Keratinocyte (primary cell): ENCODE measurements around the gene PHLDB3. TPM values are rescaled to one million over a fixed set of nuclear protein-coding genes. Genes with fewer than 3 reads are reported as not detected.

ENCODE experiments used
- DNase-seq: peaks from one replicate; pipeline ENCODE4 v3.0.0-alpha.2; 2011; ENCODE audit warnings: low read depth, missing footprints, low spot score
- FAIRE-seq: peaks from 2 replicates; lab custom pipeline; 2011; peaks lifted over from hg19 to GRCh38; lab: Jason Lieb, UNC
- H2AFZ ChIP-seq: 2 replicates; pipeline ENCODE4 v1.6.0; 2012; ENCODE audit warnings: low read length, control low read depth, inconsistent platforms; ENCODE audit not compliant: control insufficient read depth
- H3K27ac ChIP-seq: 2 replicates; pipeline ENCODE4 v1.5.1; 2011; ENCODE audit warnings: low read length; ENCODE audit not compliant: control insufficient read depth, insufficient read depth
- H3K27me3 ChIP-seq: 3 replicates; pipeline ENCODE4 v1.6.0; 2011; ENCODE audit warnings: low read length; ENCODE audit not compliant: control insufficient read depth, insufficient read depth; ENCODE audit errors: extremely low read depth
- H3K36me3 ChIP-seq, 2 experiments: 2 replicates in 1 of 2; 3 replicates in 1 of 2; pipeline ENCODE4 v1.5.1; 2011; ENCODE audit warnings: low read length in 2 of 2, mild to moderate bottlenecking in 1 of 2; ENCODE audit not compliant: control insufficient read depth in 2 of 2, insufficient read depth in 2 of 2; ENCODE audit errors: extremely low read depth in 1 of 2
- H3K4me1 ChIP-seq: 3 replicates; pipeline ENCODE4 v1.5.1; 2011; ENCODE audit warnings: low read length; ENCODE audit not compliant: control insufficient read depth, insufficient read depth; ENCODE audit errors: extremely low read depth
- H3K4me2 ChIP-seq: 3 replicates; pipeline ENCODE4 v1.6.0; 2011; ENCODE audit warnings: low read depth, low read length; ENCODE audit not compliant: control insufficient read depth, insufficient read depth; ENCODE audit errors: extremely low read depth
- H3K4me3 ChIP-seq, 3 experiments: fragments of 200-600 bp in 1 of 3; sonication (generic) in 1 of 3; 2 replicates in 2 of 3; 3 replicates in 1 of 3; pipeline ENCODE4 v1.5.1; 2011 to 2016; ENCODE audit warnings: low read length in 3 of 3, mild to moderate bottlenecking in 3 of 3, control low read depth in 2 of 3, inconsistent platforms in 1 of 3, low read depth in 1 of 3, mixed read lengths in 1 of 3, mixed run types in 1 of 3, moderate library complexity in 1 of 3; ENCODE audit not compliant: control insufficient read depth in 2 of 3, insufficient read depth in 2 of 3; ENCODE audit errors: extremely low read depth in 1 of 3
- H3K79me2 ChIP-seq: 2 replicates; pipeline ENCODE4 v1.6.0; 2012; ENCODE audit warnings: low read length; ENCODE audit not compliant: control insufficient read depth, insufficient read depth
- H3K9ac ChIP-seq: 3 replicates; pipeline ENCODE4 v1.6.0; 2011; ENCODE audit warnings: low read length; ENCODE audit not compliant: control insufficient read depth, insufficient read depth; ENCODE audit errors: extremely low read depth
- H3K9me1 ChIP-seq: 3 replicates; pipeline ENCODE4 v1.6.0; 2011; ENCODE audit warnings: low read length; ENCODE audit not compliant: control insufficient read depth, insufficient read depth; ENCODE audit errors: extremely low read depth
- H3K9me3 ChIP-seq: 2 replicates; pipeline ENCODE4 v1.5.1; 2012; ENCODE audit warnings: low read depth, low read length; ENCODE audit not compliant: control insufficient read depth
- H4K20me1 ChIP-seq: 3 replicates; pipeline ENCODE4 v1.6.0; 2011; ENCODE audit warnings: low read length; ENCODE audit not compliant: control insufficient read depth, insufficient read depth; ENCODE audit errors: extremely low read depth
- EZH2 ChIP-seq: IDR thresholded peaks from one replicate; pipeline ENCODE4 v1.6.1; 2012; ENCODE audit warnings: inconsistent platforms, mild to moderate bottlenecking, low read length, moderate library complexity
- dilution Hi-C: fragments of 300-500 bp; cut with MboI; formaldehyde crosslinking; loops from one replicate; pipeline ENCODE4 v1.7.0; 2020; ENCODE audit warnings: low sequenced_read_pairs; ENCODE audit not compliant: extremely low pct_ligation_motif_present
- polyA plus RNA-seq, 5 experiments: library from polyadenylated mRNA; depleted of rRNA in 3 of 5; stranded (reverse) in 3 of 5; stranded (forward) in 1 of 5; unstranded in 1 of 5; fragments of >200 nt; gene quantifications; 1 replicate in 1 of 5; 2 replicates in 3 of 5; 3 replicates in 1 of 5; pipeline versions ENCODE4 v1.2.1 to v1.2.3, GENCODE V29; 2011 to 2012; ENCODE audit warnings: missing spikeins in 2 of 5, low read depth in 1 of 5, low replicate concordance in 1 of 5
- TF ChIP-seq, protein P1 (sequence below), 3 experiments: IDR thresholded peaks in 1 of 3; conservative IDR thresholded peaks in 1 of 3; optimal IDR thresholded peaks in 1 of 3; 2 replicates in 2 of 3; 3 replicates in 1 of 3; pipeline versions ENCODE3 to v1.5.1; 2011; ENCODE audit warnings: low read length in 3 of 3, mild to moderate bottlenecking in 3 of 3, moderate library complexity in 2 of 3, control low read depth in 1 of 3, inconsistent platforms in 1 of 3; ENCODE audit not compliant: insufficient read depth in 2 of 3; ENCODE audit errors: extremely low read depth in 1 of 3

The PHLDB3 gene
- polyA plus RNA-seq, 1 donor (not counting 4 experiments of a cell fraction or from before 2014, with no cell fraction given), result 6.7 TPM

DNA sequence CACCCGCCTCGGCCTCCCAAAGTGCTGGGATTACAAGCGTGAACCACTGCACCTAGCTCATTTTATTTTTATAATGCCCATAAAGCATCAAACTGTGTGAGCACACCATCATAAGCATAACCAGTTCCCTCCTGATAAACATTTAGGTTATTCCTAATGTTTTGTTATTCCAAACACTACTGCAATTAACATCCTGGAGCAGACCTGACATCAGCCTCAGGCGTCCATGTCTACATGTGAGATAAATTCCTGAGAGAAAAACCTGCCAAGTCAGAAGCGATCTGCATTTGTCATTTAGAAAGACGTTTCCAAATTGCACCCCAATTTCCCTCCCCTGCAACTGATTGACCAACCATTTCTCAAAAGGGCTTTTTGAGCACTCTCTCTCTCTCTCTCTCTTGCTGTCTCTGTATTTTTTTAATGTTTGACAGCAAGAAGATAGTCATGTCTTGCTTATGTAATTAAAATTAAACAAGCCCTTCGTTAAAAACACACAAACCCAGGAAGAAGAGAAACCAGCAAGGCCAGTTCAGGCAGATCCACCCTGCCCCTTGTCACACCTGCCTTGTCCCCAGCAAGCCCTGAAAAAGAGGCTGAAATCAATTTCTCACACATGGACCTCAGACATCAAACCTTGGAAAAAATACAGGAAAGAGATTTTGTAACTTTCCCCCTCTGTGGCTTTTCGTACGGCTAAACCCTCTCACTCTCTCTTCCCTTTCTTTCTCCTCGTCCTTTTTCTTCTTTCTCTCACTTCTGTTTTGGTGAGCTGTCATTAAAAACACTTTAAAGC lies 49.0 kb downstream of the PHLDB3 start:
- Histone ChIP-seq H3K27me3 (no peaks in the 10 kb centered on the region), H3K27ac (peak overlapping the region; percentile 13), H3K79me2 (no peaks in the 10 kb centered on the region), H3K4me2 (peak overlapping the region; percentile 50), H3K9ac (peak overlapping the region; percentile 9), H3K4me3 (peak overlapping the region in 1 of 3 experiments; percentile 24), H4K20me1 (no peaks in the 10 kb centered on the region), H3K4me1 (peaks cover 29% of the 10 kb centered on the region), H3K9me1 (no peaks in the 10 kb centered on the region), H3K36me3 (peaks cover 0 to 2% of the 10 kb centered on the region in 2 experiments), H2AFZ (peak overlapping the region; percentile 46), H3K9me3 (peaks cover 5% of the 10 kb centered on the region)
- no peak for TF ChIP-seq EZH2
- TF ChIP-seq, protein P1, sequence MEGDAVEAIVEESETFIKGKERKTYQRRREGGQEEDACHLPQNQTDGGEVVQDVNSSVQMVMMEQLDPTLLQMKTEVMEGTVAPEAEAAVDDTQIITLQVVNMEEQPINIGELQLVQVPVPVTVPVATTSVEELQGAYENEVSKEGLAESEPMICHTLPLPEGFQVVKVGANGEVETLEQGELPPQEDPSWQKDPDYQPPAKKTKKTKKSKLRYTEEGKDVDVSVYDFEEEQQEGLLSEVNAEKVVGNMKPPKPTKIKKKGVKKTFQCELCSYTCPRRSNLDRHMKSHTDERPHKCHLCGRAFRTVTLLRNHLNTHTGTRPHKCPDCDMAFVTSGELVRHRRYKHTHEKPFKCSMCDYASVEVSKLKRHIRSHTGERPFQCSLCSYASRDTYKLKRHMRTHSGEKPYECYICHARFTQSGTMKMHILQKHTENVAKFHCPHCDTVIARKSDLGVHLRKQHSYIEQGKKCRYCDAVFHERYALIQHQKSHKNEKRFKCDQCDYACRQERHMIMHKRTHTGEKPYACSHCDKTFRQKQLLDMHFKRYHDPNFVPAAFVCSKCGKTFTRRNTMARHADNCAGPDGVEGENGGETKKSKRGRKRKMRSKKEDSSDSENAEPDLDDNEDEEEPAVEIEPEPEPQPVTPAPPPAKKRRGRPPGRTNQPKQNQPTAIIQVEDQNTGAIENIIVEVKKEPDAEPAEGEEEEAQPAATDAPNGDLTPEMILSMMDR (optimal IDR thresholded peaks at IDR 0.05 in 1 of 3, IDR thresholded peaks at IDR 0.05 in 1 of 3, conservative IDR thresholded peaks at IDR 0.05 in 1 of 3; ENCODE audit: extremely low read depth in 1 of 3, insufficient read depth in 2 of 3, low read length in 3 of 3), result no peak
- no peak for DNase-seq
- dilution Hi-C loops, result no loop called here
- FAIRE-seq, result peak; percentile 36

GRCh38 chr19:43454031-43454430 lies 50.5 kb downstream of the PHLDB3 start:
- dilution Hi-C loops, result no loop called here
- Histone ChIP-seq H3K27ac (no peak overlapping the region), H4K20me1 (no peaks in the 10 kb centered on the region), H3K36me3 (no peaks in the 10 kb centered on the region), H2AFZ (no peak overlapping the region), H3K4me3 (no peak overlapping the region), H3K9me3 (peaks cover 5% of the 10 kb centered on the region), H3K4me1 (peaks cover 30% of the 10 kb centered on the region), H3K27me3 (no peaks in the 10 kb centered on the region), H3K79me2 (no peaks in the 10 kb centered on the region), H3K9me1 (no peaks in the 10 kb centered on the region), H3K9ac (no peak overlapping the region), H3K4me2 (no peak overlapping the region)
- no peak for FAIRE-seq
- TF ChIP-seq EZH2, result no peak
- TF ChIP-seq, protein P1 (optimal IDR thresholded peaks at IDR 0.05 in 1 of 3, IDR thresholded peaks at IDR 0.05 in 1 of 3, conservative IDR thresholded peaks at IDR 0.05 in 1 of 3; ENCODE audit: extremely low read depth in 1 of 3, insufficient read depth in 2 of 3, low read length in 3 of 3), result no peak
- DNase-seq, result no peak
